HG02571 (cell line): ENCODE measurements around the gene C1QTNF8.

Experiments used
- ATAC-seq: cut with Tn5 transposase; IDR thresholded peaks from one replicate; pipeline ENCODE4 v1.9.1; 2021; ENCODE audit warnings: mild to moderate bottlenecking, moderate library complexity; ENCODE audit not compliant: unreplicated experiment

Gene C1QTNF8

DNA sequence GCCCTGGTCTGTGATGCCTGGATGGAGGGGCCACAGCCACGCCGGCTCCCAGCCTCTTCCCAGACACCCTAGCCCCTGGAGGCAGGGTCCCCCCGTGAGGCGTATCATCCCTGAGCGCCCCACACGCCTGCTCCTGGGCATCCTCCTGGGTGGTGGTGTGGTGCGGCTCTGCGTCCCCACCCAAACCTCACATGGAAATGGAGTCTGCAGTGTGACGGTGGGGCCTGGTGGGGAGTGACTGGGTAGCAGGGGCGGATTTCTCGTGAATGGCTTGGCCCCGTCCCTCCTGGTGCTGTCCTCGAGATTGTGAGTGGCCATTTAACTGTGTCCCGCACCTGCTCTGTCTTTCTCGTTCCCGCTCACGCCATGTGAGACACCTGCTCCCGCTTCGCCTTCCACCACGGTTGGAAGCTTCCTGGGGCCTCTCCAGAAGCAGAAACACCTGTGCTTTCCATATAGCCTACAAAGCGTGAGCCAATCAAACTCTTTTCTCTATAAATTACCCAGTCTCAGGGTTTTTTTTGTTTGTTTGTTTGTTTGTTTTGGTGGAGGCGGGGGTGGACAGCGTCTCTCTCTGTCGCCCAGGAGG lies 29.4 kb downstream of the C1QTNF8 start:
- no peak for ATAC-seq

DNA sequence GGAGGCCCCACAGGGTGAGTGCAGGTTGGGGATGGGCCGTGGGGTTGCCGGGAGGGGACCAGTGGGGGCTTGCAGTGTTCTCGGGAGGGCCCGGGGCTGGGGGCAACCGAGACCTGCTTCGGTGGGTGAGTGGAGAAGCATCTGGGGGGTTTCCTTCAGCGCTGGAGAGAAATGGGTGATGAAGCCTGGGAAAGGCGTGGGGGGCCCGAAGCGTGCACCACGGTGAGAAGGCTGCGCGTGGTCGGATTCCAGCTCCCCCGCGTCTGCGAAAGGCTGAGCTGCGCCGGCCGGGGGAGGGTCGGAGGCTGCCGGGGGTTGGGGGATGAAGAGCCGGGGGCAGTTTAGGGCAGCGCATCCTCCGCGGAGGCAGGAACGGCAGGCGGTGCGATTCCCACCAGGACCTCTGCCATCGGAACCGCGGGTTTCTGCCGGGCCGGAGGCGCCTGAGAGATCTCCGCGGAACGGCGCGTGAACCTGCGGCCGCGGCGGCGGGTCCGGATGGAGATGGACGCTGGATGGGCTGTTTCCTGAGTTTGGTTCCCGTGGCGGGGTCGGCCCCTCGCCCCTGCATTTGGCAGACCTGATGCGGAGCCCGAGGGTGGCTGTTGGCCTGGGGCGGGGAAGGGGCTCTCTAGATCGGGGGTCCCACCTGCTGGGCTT lies 30.4 kb downstream of the C1QTNF8 start:
- ATAC-seq: no peak

DNA sequence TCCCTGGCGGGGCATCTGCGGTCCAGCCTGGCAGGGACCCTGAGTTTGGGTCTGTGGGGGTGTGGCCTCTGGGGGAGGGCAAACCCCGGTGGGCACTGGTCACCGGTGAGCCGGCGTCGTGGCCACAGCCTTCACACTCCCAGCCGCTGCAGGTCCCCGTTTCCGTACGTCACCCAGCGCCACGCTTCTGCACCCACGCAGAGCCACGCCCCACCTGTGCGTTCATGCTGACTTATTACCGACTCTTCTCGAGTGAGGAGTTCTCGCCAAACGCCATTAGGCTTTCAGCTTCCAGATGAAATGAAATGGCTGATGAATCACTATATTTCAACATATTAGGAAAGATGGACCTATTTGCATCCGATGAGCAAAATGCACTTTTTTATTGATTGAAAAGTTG lies 32.3 kb downstream of the C1QTNF8 start:
- ATAC-seq: no peak

DNA sequence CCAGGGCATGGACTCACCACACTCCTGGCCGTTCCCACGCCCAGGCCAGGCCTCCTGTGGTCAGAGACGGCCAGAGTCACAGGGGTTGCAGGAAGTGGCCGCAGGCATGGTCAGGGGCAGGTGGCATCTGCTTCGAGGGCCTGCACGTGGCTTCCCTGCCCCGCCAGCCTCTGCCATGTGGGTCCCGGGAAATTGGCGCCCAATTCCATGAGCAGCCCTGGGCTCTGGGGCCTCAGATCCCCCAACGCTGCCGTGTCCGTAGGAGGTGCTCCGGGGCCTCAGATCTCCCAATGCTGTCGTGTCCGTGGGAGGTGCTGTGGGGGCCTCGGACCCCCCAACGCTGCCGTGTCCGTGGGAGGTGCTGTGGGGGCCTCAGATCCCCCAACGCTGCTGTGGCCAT lies 33.1 kb downstream of the C1QTNF8 start:
- ATAC-seq: no peak

DNA sequence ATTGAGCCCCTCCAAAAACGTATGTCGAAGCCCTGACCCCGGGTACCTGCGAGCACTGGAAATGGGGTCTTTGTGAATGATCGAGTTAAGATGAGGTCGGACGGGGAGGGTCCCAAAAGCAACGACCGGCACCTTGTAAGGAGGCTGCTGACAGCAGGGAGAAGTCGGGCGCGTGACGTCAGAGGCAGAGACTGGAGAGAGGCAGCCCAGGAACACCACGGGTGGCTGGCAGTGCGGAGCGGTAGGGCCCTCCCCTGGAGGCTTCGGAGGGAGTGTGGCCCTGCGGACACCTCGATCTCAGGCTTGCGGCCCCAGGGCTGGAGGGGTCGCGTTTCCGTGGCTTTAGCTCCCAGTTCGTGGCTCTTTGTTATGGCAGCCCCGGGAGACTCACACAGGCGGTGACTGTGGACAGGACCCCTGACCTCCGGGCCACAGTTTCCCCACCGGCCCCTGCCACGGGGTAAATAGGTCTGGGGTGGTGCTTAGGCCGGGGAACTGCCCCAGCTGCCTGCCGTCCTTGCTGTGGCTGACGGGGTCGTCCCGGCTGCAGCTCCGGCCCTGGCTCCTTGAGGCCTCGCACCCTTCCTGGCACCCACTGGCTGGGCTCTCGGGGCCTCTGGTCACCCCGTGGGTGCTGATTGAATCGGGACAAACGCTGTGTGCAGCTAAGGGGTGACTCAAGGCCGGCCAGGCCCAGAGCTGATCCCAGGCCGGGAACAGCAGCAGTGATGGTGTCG lies 34.1 kb downstream of the C1QTNF8 start:
- ATAC-seq: no peak

DNA sequence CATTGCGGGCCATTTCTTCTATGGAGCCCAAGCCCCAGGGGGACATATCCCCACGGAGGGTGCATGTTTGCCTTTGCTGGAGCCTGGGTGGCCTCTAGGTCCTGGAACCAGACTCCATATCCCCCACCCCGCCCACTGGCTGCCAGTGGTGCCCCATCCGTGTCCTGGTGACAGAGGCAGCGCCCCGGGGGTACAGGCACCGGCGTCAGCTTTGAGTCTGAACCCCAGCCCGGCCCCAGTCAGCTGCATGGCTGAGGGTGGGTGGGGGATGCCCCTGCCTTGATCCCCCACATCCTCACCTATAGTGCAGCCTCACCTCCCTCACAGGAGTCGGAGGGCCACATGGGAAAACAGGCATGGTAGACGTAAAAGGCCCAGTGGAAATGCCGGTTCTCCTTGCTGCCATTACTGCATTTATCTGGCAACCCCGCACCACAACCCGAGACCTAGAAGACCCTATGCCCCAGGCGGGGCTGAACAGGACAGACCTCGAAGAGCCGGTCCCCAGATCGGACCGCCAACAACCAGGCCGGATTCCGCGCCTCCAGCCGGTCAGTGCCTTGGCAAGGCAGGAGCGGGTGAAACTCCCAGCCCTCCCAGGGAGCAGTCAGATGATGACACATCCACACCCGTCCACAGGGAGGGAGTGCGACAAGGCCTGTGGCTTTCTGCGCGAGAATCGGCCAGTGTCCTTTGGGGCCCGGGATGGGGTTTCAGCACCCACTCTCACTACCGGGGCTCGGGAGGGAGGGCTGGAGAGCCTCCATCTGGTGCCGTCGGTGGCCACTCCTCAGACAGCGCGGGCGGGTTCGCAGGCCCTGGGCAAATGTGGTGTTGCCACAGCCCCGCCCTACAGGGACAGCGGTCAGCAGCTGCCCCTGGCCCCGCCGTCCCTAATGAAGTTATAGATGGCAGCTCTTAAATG lies 35.4 kb downstream of the C1QTNF8 start:
- no peak for ATAC-seq

DNA sequence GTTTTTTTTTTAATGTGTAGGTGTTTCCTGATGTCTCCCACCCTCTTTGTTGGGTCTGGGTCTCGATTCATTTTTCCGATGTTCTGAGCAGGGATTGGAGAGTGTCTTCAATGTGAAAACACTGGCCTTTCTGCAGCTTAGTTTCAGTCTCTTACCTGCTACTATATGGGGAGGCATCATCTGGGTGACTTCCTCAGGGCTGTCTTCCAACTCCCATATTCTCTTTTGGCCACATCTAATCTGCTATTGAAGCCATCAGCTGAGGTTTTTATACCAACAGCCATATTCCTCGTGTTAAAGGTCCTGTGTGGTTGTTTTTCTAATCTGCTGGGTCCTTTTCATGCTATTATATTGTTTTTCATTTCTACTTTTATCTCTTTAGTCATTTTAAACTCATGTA lies 36.7 kb downstream of the C1QTNF8 start:
- no peak for ATAC-seq

DNA sequence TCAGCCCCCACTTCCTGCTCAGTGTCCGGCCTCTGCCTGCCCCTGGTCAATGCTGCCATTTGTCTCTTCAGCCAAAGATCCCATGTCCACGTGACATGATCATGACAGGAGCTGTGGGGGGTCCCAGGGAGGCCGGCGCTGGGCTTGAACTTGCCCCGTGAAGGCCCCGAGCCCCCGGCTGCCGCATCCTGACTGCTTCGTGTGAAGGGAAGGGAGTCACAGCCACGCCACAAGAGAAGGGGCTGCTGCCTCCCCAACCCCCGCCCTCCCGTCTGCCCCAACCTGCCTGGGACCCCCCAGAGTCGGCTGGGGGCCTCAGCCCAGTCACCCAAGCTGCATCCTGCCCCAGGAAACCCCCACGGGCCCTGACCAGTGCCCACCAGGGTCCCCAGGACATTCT lies 37.8 kb downstream of the C1QTNF8 start:
- no peak for ATAC-seq

DNA sequence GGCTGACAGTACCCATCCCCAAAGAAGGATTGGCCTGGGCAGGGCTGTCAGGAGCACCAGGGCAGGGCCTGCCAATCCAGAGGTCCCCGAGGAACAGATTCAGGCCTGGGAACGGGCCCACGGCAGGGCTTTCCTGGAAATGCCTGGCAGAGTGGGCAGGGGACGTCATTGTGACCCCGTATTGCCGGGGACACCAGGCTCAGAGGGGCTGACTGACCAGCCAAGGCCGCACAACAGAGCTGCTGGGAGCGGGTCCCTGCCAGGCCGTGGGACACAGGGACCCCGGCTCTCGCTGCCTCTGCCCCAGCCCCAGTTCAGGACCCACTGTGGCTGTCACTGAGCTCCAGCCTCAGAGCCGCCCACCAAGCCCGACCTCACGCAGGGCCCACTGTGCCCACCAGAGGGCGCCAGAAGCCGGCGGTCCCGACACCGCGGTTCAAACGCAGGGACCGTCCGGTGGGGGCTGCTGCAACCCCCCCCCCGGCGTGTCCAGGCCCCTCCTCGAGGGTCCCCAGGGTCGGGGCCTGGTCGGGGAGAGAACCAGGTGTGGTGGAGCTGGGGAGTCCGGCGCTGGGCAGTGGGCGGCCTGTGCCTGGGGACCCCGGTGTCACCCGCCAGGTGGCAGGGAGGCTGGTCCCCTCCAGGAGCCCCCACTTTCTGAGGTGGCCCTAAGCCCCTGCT lies 38.7 kb downstream of the C1QTNF8 start:
- no peak for ATAC-seq

DNA sequence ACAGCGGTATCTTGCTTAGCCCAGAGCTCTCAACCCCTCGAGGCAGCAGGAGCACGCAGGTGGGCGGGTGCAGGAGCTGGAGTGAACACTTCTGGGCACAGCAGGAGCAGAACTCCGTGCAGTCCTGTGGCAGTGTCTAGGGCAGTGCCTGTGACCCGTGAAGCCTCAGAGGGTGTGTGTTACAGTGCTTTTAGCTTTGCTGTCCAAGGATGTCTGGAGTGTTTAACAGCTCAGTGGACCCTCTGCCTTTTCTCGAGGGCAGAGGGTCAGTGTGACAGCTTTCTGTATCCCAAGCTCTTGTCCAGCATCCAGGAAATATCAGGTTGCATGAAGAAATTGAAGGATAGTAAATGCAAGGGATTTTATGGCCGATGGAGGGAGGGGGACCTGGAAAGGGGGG lies 39.8 kb downstream of the C1QTNF8 start:
- ATAC-seq: no peak

DNA sequence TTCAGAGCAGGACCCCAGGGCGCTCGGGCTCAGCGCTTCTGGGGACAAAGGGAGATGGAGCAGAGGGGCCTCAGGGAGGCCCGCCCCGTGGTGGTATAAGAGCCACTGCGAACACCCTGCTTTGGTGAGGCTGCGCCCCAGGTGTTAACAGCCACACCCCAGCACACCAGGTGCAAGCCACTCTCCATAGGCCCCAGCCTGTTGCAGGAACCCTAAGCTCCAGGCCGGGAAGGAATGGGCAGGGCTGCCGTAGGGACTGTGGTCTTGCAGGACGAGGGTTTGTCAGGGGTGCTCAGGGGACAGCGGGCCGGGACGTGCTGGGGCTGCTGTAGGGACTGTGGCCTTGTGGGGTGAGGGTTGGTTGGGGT lies 40.5 kb downstream of the C1QTNF8 start:
- no peak for ATAC-seq

DNA sequence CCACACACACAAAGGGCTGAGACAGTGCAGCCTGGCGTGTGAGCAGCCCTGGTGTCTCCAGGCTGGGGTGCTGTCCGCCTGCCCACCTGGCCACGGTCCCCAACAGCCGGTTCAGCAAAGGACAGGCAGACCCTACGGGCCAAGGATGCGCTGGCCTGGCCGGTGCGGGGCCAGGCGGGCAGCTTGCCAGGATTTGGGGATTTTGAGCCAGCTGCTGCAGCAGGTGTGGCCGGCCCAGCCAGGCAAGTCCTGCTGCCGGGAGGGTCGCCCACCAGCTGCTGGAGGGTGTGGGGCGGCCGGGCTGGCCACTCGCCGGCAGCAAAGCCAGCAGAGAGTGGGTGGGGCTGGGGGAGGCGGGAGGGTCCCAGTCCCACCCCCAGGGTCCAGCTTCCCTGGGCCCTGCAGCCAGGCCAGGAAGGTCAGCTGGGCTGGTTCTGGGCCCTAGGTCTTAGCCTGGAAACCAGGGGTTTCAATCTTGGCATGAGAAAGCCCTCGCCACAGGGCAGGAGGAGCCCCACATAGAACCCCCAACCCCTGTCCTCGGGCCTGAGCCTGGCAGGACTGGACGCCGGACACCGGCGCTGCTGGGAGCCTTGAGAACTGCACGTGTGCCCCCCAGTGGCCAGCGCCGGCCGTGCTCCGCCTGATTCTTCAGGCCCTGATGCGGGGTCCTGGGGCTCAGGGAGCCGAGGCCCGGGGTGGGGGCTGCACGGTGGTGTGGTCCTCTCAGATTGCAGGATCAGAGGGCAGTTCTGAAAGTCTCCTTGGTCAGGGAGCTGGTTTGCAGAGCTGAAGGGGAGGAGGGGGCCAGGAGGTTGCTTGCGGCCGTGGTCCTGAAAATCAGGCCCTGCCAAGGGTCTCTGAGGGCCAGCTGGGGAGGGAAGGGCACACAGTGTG lies 41.1 kb downstream of the C1QTNF8 start:
- no peak for ATAC-seq

DNA sequence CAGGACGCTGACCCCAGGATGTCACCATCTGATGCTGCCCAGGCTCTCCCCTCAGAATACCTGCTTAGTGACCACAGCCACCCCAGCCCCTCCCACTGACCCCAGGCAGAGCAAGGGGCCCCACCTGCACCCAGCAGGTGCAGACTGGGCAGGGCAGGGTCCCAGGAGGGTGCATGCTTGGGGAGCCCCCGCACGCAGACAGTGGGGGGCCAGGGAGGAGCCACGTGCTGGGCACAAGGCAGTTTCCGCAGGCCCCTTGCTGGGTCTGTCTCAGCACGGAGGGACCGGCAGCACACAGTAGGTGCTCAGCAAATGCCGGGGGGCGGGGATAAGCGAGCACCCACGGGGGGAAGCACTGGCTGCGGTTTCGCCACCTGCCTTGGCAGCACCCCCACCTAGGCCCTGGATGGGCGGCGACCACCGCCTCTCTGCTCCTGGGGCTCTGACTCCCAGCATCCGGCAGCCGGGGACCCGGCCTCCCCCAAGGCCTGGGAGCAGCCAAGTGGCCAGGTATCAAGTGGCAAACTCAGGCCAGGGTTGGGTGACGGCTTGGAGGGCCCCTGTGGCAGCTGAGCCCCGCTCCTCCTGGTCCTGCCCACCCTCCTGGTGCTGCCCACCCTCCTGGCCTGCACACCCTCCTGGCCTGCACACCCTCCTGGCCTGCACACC lies 42.2 kb downstream of the C1QTNF8 start:
- ATAC-seq: no peak

DNA sequence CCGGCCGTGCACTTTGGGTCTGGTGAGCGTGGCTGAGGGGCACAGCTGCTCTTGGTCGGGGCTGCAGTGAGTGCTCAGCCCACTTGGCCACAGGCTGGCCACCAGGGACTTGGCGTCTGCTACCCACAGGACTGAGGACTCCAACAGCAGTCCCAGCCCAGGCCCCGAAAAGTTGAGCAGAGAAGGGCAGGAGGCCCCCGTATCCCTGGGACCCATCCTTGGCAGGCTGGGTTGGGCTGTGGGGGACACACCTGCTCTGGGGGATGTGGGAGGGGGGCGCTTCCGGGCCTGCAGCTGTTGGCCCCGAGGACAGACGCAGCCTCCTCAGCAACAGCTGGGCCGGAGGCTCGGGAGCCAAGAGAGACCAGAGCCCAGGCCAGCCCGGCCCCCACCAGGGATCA lies 42.9 kb downstream of the C1QTNF8 start:
- ATAC-seq: no peak

DNA sequence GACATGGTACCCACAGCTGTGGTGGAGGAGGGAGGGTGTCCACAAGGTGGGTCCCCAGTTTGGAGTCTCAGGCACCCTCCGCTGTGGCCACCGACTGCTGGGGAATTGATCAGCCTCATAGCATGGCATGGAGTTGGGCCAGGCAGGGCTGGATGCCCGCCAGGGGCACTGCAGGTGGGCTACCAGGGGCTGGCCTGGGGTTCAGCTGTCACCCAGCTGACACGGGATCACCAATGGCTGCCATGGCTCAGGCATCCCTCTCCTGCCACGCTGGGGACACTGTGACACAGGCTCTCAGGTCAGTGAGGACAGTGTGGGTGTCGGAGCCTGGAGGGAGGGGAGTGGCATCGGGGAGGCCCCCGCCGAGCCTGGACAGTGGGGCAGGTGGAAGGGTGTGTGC lies 43.3 kb downstream of the C1QTNF8 start:
- no peak for ATAC-seq

DNA sequence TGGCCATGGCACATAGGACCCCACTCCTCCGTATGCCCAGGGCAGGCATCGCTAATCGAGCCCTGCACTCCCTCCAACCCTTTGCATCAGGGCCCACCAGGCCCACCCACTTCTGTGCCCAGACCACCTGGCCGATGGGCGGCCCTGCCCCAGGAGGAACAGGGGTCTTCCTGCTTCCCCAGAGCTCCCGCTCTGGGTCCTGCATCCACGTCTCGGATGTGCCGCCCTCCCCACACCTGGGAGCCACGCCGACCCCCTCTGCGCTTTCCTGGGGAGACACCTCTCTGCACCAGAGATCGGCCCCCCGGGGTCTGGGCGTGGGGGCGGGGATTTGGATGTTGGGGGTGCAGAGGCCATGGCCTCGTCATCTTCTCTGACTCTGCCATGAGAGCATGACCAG lies 44.6 kb downstream of the C1QTNF8 start:
- ATAC-seq: no peak

DNA sequence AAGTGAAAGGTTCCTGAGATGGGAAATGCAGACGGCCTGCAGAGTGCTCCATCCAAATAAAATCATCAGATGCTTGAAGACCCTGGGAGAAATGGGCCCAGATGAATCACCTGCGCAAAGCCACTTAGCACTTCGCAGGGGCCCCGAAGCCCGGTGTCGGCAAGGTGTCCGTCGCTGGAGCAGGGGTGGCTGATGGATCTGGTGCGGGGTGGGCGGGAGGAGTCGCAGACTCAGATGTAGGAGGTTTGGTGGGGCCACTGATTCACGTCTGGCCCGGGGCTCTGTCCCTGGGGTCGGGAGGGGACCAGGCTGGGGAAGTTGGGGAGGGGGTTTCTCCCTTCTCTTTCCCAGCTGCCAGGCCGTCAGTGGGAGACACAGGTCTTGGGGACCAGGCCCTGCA lies 45.1 kb downstream of the C1QTNF8 start:
- ATAC-seq: no peak

DNA sequence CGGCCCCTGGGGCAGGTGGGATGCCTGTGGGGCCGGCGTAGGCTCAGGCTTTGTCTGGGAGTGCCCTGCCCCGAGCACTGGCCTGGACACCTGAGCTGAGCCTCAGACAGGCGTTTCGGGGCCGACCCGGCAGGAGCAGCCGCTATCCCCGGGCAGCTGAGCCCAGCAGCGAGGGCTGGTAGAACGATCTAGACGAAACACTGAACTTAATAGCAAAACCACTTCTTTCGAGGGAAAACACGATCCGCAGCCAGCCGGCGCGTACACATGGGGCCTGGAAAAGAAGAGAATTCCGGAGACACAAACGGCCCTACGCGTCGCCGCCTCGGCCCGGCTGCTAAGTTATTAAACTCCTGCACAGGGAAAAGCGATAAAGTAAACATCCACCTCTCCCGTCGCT lies 45.5 kb downstream of the C1QTNF8 start:
- no peak for ATAC-seq

DNA sequence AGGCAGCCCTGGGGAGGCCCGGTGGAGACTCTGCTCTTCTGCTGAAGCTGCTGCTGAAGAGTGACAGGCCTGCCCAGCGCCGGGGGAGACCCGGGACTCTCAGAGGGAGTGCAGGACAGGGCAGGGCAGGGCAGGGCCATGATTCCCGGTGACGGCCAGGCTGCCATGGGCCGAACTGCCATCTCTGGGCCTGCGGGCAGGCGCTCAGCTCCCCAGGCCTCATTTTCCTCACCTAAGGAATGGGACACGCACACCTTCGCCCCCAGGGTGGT lies 46.1 kb downstream of the C1QTNF8 start:
- ATAC-seq: no peak
